Smooth muscle cell of the coronary artery (primary cell): ENCODE measurements around the gene NRL. TPM values are rescaled to one million over a fixed set of nuclear protein-coding genes. Genes with fewer than 3 reads are reported as not detected.

Experiments used
- total RNA-seq: library from RNA; depleted of rRNA; stranded (reverse); fragments of >200 nt; gene quantifications from 2 replicates; pipeline ENCODE4 v1.2.3, GENCODE V29; 2014; ENCODE audit warnings: low replicate concordance

NRL gene
- total RNA-seq = 0.47 and 1.2 TPM in 2 replicates

GRCh38 chr14:24114532-24115421 lies at the start of gene NRL, which contains the start of gene DCAF11:
TSS of gene NRL (minus strand) at chr14:24114949. CDS start at chr14:24082848, 32,101 bp downstream.
TSS of gene DCAF11 (plus strand) at chr14:24114777. CDS start at chr14:24115595, 818 bp downstream.

GRCh38 chr14:24160850-24161804 lies 46.4 kb upstream of the NRL start, which contains the start of gene IRF9:
TSS of gene IRF9 (plus strand) at chr14:24161265. CDS start at chr14:24162145, 880 bp downstream.

GRCh38 chr14:24146978-24147760 lies 32.4 kb upstream of the NRL start, which contains the start of gene RNF31:
TSS of gene RNF31 (plus strand) at chr14:24147498. CDS start at chr14:24147699, 201 bp downstream.

GRCh38 chr14:24146453-24146977 lies 31.8 kb upstream of the NRL start, which contains the start of gene PSME2:
TSS of gene PSME2 (minus strand) at chr14:24146610. CDS start at chr14:24146581, 29 bp downstream.

GRCh38 chr14:24141097-24141880 lies 26.5 kb upstream of the NRL start, which contains the start of gene EMC9:
TSS of gene EMC9 (minus strand) at chr14:24141591. CDS start at chr14:24141304, 287 bp downstream.

GRCh38 chr14:24135834-24136683 lies 21.3 kb upstream of the NRL start, which contains the start of gene PSME1:
TSS of gene PSME1 (plus strand) at chr14:24136194. CDS start at chr14:24136263, 69 bp downstream.

GRCh38 chr14:24130380-24130716 lies 15.6 kb upstream of the NRL start, which contains the start of gene FITM1:
TSS of gene FITM1 (plus strand) at chr14:24130659. CDS start at chr14:24131564, 905 bp downstream.

GRCh38 chr14:24093901-24094840 lies 20.6 kb downstream of the NRL start, which contains the start of gene PCK2:
TSS of gene PCK2 (plus strand) at chr14:24094311. CDS start at chr14:24094406, 95 bp downstream.

GRCh38 chr14:24071144-24071697 lies 43.5 kb downstream of the NRL start, which contains the start of gene CPNE6:
TSS of gene CPNE6 (plus strand) at chr14:24071562. CDS start at chr14:24072937, 1,375 bp downstream.

GRCh38 chr14:24051789-24052655 lies 62.7 kb downstream of the NRL start, which contains the start of gene CARMIL3:
TSS of gene CARMIL3 (plus strand) at chr14:24052009. CDS start at chr14:24052154, 145 bp downstream.

Other genes starting within 250 kb of the NRL start
- gene DHRS4, start 161.2 kb downstream of the NRL start, total RNA-seq = 42.8 and 64.0 TPM in 2 replicates
- 8.5 and 15.5 TPM in 2 replicates for gene DHRS4L2, start 126.0 kb downstream of the NRL start, total RNA-seq
- gene CARMIL3, start 62.9 kb downstream of the NRL start, total RNA-seq = 0.08 TPM in 1 of 2 replicates, not detected in the other
- not detected in 2 replicates for gene CPNE6, start 43.4 kb downstream of the NRL start, total RNA-seq
- 13.3 and 44.0 TPM in 2 replicates for gene PCK2, start 20.6 kb downstream of the NRL start, total RNA-seq
- 59.1 and 62.1 TPM in 2 replicates for gene DCAF11, start 172 bp downstream of the NRL start, total RNA-seq
- gene FITM1, start 15.7 kb upstream of the NRL start, total RNA-seq = 0.23 TPM in 1 of 2 replicates, not detected in the other
- 55.3 and 80.6 TPM in 2 replicates for gene PSME1, start 21.2 kb upstream of the NRL start, total RNA-seq
- 19.2 and 21.9 TPM in 2 replicates for gene EMC9, start 26.6 kb upstream of the NRL start, total RNA-seq
- 28.2 and 87.8 TPM in 2 replicates for gene PSME2, start 31.7 kb upstream of the NRL start, total RNA-seq
- 22.2 and 24.9 TPM in 2 replicates for gene RNF31, start 32.5 kb upstream of the NRL start, total RNA-seq
- 68.4 and 96.8 TPM in 2 replicates for gene IRF9, start 46.3 kb upstream of the NRL start, total RNA-seq
- gene REC8, start 57.1 kb upstream of the NRL start, total RNA-seq = 0.12 and 0.83 TPM in 2 replicates
- 27.1 and 41.9 TPM in 2 replicates for gene IPO4, start 73.9 kb upstream of the NRL start, total RNA-seq
- 42.9 and 55.9 TPM in 2 replicates for gene TM9SF1, start 80.5 kb upstream of the NRL start, total RNA-seq
- gene TSSK4, start 90.7 kb upstream of the NRL start, total RNA-seq = 0.12 TPM in 1 of 2 replicates, not detected in the other
- 24.2 and 29.7 TPM in 2 replicates for gene CHMP4A, start 98.5 kb upstream of the NRL start, total RNA-seq
- gene MDP1, start 101.1 kb upstream of the NRL start, total RNA-seq = 10.8 and 18.3 TPM in 2 replicates
- gene NEDD8, start 117.4 kb upstream of the NRL start, total RNA-seq = 272 and 446 TPM in 2 replicates
- gene GMPR2, start 118.0 kb upstream of the NRL start, total RNA-seq = 72.7 and 109 TPM in 2 replicates
- 38.3 and 42.2 TPM in 2 replicates for gene TINF2, start 127.7 kb upstream of the NRL start, total RNA-seq
- 1.6 and 2.5 TPM in 2 replicates for gene TGM1, start 148.2 kb upstream of the NRL start, total RNA-seq
- 16.8 and 22.3 TPM in 2 replicates for gene RABGGTA, start 156.6 kb upstream of the NRL start, total RNA-seq
- 13.5 and 20.9 TPM in 2 replicates for gene DHRS1, start 184.8 kb upstream of the NRL start, total RNA-seq
- gene NOP9, start 184.9 kb upstream of the NRL start, total RNA-seq = 14.4 and 17.4 TPM in 2 replicates
- gene CIDEB, start 193.0 kb upstream of the NRL start, total RNA-seq = 0.08 and 3.3 TPM in 2 replicates
- gene LTB4R2, start 195.2 kb upstream of the NRL start, total RNA-seq = 1.2 and 2.3 TPM in 2 replicates
- 0.75 and 6.3 TPM in 2 replicates for gene LTB4R, start 196.6 kb upstream of the NRL start, total RNA-seq
- 0.60 and 16.7 TPM in 2 replicates for gene ADCY4, start 220.1 kb upstream of the NRL start, total RNA-seq
- gene RIPK3, start 225.0 kb upstream of the NRL start, total RNA-seq = 0.23 and 9.4 TPM in 2 replicates